Activated CD8-positive, alpha-beta memory T cell treated with anti-CD3 and anti-CD28 coated beads for 24 hours (primary cell): ENCODE data around the gene NSDHL.
"Not testable (repeated sequence)": the region's sequence is repeated elsewhere in the genome, so short reads cannot be mapped to it uniquely, and the experiment has no call there.

Experiments used
- DNase-seq: peaks from one replicate; pipeline ENCODE4 v3.0.0-alpha.2; 2020

NSDHL gene

DNA sequence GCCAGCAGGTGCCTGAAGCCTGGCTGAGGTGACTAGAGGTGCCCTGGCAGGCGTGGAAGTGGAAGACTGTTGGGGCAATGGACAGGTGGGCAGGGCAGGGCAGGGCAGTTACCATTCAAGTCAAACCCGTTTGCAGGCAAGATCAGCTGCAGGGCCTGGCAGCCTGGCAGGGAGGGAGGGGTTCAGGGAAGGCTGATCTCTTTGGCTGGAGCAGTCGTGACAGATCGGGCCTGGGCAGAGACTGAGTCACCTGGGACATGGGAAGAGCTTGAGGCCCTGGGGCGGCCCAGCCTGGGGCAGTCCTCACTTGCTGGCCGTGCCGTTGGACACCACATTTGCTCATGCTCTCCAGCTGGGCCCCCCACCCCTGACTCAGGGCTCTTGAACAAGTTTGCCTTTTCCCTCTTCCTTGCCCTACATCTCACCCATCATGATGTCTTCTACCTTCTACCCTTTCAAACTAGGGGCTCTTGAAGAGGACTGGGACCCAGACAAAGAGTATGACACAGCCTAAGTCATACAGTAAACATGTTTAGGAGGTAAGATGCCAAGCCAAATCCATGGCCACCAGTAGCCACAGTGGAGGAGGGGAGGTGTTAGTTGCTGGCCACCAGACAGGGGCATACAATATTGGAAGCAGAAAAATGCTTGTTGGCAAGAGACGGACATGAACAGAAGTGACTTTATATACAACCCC lies 65.0 kb downstream of the NSDHL start:
- no peak for DNase-seq

DNA sequence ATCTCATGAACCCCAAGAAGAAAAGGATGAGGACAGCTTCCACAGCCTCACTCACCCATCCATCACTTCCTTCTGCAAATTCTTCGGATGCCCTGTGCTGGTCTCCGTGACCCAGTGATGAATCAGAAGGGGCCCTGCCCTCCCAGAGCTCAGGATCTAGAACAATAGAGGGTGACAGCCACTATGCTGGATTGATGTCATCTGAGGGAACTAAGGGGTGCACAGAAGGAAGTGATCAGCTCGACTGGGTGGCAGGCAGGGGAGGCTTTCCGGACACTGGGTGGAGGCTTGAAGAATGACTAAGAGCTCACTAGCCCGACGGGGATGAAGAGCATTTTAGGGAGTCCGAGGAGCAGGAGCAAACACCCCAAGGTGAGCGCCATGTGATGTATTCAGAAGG lies 65.6 kb downstream of the NSDHL start:
- DNase-seq = no peak

DNA sequence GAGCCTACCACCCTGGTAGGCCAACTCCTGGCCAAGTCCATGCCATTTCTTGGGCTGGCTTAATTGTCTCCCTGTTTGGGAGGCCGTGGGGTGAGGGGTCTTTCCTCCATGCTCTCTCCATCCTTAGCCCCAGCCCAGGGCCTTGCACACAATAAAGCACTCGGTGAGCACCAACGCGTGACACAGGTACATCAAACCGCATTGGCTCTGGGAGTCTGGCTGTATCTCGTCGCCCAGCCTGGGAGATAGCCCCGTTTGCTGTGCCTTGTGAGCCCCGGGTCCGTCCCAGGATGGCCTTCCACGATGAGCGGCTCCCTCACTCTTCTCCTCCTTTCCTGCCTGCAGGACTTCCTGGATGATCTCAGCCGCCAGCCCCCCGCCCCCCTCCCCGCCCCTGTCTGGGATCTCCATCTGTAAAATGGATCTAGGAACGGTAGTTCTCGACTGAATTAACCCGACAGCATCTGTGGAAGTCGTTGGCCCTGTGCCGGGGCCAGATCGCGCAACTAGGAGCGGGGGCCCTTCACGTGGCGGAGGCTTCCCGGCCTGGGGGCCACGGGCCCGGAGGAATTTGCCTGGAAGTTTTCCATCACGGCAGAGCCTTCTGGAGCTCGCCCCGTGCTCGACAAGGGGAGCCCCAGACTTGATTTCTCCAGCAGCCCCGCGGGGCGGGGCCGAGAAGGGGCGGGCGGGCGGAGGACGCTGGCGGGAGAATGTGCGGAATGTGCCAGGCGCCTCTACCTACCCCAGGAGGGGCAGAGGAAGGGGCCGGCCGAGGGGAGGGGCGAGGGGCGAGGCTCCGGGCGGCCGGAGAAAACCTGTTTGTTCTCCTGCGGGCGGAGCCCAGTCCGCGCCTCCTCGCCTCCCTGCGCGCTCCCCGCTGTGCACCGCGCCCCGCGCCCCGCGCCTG lies 66.6 kb downstream of the NSDHL start, which contains the start of gene ZNF185:
TSS of gene ZNF185 (plus strand) at position 846 of the 910 bp plus-strand sequence. CDS start 16,423 bp downstream, outside the sequence.
- DNase-seq = no peak

DNA sequence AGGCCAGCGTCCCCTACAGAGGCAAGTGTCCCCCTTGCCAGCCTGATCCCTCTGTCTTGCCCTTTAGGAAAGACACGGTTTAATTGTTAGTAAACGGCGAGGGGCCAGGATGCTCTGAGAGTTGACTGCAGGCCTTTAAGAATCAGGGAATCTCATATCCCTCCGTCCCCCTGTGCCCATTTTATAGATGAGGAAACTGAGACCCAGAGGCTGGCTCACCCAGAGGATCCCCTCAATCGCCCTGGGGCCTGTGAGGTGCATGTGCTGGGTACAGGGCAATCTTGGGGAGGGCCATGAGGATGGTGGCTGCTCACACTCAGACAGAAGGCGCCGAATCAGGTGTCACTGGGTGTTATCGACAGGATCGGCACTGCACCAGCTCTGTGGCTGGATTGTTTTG lies 67.6 kb downstream of the NSDHL start:
- no peak for DNase-seq

DNA sequence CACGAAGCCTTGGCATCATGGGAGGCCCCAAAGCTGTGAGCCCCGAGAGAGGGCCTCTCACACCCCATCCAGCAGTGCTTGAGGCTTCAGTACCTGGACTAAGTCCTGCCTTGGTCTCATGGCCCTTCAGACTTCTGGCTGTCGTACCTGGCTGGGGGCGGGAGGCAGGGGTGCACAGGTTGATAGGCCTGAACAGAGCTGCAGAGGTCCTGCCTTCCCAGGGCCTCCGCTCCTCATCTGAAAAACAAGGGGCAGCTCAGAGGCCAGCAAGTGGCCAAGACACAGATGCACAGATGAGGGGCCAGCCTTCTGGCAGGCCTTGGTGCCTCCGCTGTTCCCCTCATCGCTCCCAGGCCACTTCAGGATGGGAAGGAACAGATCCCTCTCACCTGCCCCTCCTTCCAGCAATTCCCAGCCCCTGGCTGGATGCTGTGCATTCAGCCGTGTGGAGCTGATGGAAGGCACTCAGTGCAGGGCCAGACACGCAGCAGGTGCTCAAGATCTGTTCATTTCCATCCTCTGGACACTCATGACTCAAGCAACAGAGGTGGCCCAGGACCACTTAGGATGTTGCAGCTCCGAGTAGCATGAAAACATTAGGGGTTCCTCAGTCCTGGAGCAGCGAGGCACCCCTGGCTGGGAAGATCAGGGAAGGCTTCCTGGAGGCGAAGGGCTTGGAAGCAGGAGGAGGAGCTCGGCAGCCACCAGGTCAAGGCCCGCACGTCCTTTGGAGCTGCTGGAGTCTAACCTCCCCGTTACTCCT lies 68.4 kb downstream of the NSDHL start:
- DNase-seq = no peak

DNA sequence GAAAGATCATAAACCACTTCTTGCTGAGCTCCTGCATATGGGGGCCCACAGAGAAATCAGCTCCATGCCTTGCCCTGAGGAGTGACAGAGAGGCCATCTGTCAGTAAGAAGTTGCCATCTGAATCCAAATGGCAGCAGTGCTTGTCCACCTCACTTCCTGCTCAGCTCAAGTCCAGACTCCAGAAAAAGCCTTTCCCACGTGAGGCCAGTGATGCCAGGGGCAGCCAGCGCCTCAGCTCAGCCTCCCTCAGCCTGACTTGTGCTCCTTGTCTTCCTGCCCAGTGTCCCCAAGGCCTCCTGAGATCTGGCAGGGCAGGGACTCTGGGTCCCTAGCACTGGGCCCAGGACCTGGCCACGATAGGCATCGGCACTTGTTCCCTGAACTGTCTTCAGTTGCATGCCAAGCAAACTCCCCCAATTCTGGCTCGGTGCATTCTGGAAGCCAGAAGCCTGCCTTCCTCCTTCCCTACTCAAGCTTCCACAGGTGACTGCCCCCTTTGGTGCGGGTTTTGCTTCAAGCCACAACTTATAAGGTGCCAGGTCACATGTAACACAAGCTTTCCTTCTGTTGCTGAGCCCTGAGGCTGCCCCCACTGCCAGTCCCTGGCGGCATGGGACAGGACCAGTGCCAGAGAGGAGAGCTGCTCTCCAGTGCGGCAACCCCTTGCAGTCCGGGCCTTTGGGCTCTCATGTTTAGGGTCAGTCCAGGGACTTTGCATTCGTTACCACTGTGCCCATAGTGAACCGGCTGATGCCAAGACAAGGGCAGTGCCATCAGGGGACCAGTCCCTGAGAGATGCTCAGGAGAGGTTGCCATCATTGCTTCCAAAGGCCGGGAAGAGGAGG lies 69.2 kb downstream of the NSDHL start:
- no peak for DNase-seq

DNA sequence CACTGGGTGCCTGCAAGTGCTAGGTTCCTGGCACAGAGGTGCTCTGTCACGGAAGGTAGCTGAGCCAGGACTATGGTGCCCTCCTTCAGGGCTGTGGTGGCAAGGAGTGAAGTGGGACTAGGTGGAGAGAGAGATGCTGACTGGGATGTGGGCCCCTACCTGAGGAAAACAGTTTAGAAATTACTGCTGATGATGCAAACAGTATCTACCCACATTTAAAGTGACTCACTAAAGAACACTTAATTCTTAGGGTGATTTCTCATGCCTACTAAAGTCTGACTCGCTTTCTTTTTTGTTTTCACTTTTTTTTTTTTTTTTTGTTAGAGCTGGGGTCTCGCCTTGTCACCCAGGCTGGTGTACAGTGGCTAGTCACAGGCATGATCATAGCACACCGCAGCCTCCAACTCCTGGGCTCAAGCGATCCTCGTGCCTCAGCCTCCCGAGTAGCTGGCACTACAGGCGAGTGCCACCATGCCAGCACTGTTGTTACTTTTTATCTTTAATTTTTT lies 70.1 kb downstream of the NSDHL start:
- DNase-seq = no peak

DNA sequence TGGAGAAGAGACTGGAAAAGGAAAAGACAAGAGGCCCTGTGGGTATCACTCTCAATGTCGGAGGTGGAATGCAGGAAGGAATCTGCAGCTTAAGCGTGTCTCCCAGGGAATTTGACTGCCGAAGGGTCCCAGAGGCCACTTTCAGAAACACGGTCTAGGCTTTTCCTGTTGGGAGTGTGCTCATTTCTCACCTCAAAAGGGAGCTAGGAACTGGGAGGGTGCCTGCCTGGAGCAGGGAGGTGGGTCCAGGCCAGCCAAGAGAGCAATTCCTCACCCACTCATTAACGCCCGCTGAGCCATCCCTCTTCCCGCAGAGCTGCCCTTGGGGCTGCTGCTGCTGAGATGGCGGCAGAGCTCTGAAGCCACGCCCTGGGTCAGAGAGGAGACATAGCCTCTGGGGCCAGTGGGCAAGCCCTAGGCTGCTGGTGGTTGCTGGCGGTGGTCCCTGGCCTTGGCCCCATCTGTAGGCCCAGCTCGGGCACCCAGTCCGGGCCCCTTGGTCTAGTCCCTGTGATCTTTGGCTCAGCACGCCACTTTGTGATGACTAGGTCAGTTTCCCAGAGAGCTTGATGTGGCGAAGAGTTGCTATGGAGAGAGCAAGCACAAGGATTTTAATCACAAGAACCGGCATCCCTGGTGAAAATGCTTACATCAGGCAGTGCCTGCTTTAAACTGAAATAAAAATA lies 71.1 kb downstream of the NSDHL start:
- DNase-seq = no peak

DNA sequence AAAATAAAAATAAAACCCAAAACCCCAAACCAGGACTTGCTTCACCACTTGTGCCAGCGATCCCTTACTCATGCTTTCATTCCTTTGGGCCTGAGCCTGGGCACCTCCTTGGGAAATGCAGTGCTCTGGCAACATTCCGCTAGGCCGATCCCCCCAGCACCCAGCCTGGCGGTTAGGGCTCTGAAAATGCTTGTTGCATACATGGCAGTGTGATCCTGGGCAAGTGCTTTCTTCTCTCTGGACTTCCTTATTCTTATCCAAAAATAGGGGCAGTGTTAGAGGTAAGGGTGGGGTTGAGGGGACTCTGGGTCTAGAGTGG lies 71.6 kb downstream of the NSDHL start:
- DNase-seq = no peak

DNA sequence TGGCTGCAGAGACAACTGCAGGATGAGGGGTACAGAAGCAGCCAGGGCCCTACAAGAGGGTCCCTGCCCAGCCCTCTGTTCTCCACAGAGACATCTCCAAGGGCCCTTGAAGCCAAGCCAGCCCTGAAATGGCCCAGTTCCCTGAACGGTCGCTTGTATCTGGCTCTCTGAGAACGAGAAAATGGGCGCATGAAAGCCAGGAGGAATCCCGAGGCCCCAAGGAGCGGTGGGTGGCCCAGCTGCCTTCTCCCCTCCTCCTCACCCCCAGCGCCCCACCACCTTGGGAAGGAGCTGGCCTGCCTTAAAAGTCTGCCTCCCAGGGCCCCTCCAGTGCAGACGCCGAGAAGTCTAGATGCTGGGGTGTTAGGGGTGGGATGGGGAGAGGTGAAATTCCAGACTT lies 72.7 kb downstream of the NSDHL start:
- no peak for DNase-seq

DNA sequence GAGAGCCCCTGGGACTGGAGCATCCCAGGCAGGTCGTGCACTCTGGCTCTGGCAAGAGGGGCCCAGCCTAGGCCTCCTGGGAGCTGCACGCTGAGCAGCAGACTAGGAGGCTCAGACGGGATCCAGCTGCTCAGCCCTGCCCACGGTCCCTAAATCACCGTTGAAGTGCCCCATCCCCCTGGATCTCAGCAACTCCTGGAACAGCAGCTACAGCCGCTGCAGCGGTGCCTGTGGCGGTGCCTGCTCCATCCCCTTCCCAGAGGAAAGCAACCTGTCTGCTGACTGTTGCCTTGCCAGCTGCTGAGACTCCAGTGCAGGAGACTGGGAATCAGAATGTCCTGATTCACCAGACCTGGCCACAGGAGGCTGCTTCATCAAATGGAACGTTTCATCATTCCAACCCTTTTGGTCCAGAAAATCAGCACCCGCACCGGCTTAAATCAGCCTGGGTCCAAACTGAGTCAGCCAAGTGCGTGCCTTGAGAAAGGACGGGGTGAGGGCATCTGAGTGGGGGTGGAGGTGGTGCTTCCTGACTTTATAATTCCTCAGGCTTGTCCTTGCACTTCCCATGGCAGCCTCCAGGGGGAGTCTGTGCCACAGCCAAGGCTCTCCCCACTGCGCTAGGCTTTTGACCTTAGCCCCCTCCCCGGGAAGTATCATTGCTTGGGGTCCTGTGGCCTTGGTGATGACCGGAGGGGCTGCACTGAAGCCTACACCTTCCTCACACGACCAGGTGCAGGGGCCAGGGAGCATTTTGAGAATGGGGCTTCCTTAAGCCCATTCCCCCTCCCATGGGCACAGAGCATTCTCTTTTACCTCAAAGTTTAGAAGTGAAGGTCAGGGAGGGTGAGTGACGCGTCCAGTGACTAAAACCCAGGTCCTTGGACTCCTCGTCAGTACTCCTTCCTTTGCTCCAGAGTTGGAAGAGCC lies 73.6 kb downstream of the NSDHL start:
- DNase-seq = peak; percentile 74

DNA sequence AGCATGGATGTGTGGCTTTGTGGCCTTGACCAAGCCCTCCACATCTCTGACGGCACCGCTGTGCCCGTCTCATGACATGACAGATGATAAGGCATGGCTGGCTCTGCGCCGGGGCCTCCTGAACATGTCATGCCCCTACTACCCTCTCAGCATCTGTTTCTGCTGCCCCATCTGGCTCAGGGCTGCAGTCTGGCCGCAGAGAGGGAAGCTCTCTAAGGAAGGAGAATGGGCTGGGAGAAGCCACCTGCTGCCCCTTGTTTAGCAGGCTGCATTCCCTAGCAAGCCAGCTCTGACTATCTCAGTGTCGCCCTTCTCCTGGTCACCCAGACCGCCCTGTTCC lies 74.2 kb downstream of the NSDHL start:
- DNase-seq = no peak

DNA sequence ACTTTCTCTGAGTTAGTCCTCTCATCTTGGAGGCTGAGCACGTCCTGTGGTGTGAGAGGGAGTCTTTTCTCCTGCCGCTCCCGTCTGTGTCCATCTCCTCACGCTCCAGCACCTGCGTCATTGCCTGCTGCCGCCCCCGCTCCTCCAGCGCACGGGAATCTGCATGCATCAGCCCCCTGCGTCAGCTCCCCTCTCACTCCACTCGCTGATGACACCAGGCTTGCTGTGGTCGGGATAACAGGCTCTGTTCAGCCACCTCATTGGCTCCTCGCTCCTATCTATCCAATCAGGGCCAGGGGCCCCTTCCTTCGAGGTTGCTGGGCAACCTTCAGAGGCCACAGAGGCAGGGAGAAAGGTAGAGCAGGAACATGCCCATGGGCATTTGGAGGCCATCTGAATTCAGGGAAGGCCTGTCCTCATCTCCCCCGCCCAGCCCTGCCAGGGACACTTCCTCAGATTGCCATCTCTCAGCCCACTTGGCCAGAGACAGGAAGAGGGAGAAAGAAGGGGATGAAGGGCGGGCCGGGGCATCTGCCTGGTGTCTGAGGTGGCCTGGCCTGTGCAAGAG lies 76.3 kb downstream of the NSDHL start:
- DNase-seq = no peak

DNA sequence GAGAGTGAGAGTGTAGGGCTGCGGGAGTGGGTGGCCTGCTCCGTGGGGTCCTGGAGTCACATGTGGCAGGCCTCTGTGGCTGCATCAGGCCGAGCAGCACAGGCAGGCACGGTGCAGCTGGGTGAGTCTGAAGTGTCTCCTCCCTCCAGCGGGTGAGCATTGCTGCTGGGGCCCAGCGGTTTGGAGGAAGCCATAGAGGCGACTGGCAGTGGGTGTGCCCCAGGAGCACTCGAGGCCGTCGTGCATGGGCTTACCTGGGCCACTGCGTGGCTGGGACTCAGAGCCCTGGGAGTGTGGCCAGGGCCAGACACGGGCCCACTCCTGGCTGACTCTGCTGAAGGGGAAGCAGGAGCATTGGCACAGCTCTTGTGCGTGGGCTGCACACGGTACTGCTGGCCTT lies 77.6 kb downstream of the NSDHL start:
- DNase-seq = no peak

DNA sequence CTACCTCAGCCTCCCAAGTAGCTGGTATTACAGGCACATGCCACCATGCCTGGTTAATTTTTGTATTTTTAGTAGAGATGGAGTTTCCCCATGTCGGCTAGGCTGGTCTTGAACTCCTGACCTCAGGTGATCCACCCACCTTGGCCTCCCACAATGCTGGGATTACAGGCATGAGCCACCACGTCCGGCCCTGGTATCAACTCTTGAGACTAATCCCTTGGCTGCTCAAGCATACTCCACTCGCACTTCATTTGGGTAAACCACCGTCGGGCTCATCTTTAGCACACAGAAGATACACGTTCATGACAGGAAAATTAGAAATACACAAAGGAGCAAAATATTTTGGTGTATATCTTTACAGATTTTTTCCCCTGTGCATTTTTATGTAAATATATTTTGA lies 79.2 kb downstream of the NSDHL start:
- not testable (repeated sequence) for DNase-seq

DNA sequence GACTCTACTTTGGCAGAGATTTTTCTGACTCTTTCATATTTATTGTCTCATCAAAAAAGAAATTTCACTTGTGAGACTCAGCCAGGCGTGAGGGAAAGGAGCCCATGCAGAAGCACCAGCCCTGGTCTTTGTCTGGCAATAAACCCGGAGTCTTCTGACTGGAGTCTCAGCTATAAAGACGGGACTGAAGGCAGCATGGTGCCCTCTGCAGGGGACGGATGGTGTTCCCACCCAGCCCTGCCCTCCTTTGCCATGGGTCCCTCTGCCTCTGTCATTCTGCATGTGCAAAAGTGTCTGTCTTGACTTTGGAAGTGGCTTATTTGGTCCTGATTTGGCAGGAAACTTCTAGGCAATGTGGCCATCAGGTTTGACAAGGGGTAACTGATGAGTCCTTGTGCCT lies 81.2 kb downstream of the NSDHL start:
- no peak for DNase-seq

DNA sequence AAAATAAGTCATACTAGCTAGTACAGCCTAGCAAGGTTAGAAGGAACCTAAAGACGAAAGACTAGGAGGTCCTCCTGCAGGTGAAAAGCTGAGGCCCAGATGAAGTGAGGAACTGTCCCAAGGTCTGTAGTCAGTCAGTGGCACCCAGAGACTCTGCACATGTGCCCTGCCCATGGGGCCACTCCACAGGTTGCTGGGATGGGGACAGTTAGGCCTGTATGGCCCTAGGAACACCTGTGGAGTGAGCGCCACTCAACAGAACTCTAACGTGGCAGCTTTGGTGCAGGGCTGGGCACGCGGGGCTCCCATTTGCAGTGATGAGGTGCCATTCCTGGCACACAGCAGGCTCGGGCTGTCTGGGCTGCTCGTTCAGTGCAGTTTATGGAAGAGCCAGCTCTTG lies 81.8 kb downstream of the NSDHL start:
- no peak for DNase-seq

DNA sequence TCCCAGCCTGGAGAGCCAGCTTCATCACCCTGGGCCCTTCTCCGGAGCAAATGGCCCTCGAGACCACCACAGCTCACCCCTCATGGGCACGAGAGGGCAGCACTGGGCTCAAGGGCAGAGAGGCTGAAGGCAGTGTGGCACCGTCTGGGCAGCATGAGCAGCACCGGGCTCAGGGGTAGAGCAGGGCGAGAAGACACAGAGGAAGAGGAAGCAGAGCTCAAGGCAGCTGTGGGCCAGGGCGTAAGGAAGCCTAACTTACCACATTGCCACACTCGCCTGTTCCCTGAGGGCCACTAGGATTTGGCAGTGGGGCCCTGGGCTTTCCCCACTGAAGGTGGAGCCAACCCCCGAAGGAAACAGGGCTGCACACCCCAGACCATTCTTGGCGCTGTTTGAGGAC lies 82.5 kb downstream of the NSDHL start:
- DNase-seq = no peak

DNA sequence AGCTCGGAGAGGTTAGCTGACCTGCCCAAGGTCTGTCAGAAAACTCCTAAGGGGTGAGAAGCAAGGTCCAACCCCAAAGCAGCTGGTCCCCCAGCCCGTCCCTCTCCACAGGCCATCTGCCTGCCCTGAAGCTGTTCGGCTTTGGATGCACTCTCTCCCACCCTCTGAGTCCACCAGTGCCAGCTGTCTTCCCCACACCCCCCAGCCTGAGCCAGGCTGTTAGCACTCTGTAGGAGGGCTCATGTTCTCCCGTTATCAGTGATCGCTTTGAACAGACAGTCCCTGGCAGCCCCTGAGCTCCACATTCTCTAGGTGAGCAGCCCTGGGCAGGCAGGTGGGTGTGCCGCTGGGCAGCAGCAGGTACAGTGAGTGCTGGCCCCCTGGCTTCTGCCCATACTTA lies 83.0 kb downstream of the NSDHL start:
- DNase-seq = no peak

DNA sequence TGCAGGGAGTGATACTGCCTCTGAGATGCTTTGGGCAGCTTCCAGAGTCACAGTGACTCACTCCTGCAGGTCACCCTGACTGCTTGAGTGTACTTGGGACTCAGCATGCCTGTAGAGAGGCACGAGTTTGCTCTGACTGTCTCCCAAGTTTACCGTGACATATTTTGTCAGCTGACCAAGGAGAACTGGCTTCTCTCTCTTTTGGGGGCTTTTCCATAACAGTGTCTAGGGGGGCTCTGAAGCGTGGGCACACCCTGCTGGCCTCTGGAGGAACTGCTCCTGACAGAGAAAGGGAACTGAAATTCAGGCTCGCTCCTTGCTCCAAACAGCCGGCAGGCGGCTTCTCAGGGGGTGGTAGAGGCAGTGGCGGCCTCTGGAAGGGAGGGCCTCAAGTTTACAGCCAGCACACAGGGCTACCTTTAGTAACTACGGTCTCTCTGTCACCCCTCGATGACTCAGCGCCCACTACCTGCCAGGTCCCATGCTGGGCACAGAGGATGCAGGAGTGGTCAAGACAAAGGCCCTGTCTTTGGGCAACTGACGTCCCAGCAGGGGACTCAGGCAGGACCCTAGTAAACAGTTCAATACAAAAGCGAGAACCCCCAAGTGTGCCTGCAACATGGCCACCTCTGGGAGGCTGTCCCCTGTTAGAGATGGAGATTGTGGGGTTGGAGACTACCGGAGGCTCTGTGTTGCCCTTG lies 84.8 kb downstream of the NSDHL start:
- no peak for DNase-seq
